Liver (tissue), 3 donors: Measurements from ENCODE around the gene AMIGO2.

Experiments
- ATF3 ChIP-seq: IDR thresholded peaks from 2 replicates; pipeline ENCODE4 v1.6.1; 2016; ENCODE audit warnings: antibody characterized with exemption
- CTCF ChIP-seq: fragments of 150-350 bp; IDR thresholded peaks from 2 replicates; pipeline ENCODE4 v1.5.1; 2017; ENCODE audit warnings: improper control_type of control experiment, low read depth, low read length; ENCODE audit not compliant: missing input control
- GABPA ChIP-seq, 2 donors: IDR thresholded peaks in 1 of 2; conservative IDR thresholded peaks in 1 of 2; 2 replicates each; pipeline ENCODE4 v1.6.1; 2016; ENCODE audit warnings: antibody characterized with exemption in 2 of 2, mild to moderate bottlenecking in 1 of 2, moderate library complexity in 1 of 2
- TAF1 ChIP-seq: conservative IDR thresholded peaks from 2 replicates; pipeline ENCODE4 v1.6.1; 2016; ENCODE audit warnings: antibody characterized with exemption, mild to moderate bottlenecking
- YY1 ChIP-seq: IDR thresholded peaks from 2 replicates; pipeline ENCODE4 v1.6.1; 2016; ENCODE audit warnings: antibody characterized with exemption, mild to moderate bottlenecking
- donor health status: healthy.
- donor health status: healthy.

GRCh38 chr12:47070310-47070709 is 9.4 kb downstream of the AMIGO2 start:
- TF ChIP-seq CTCF = no peak
- TF ChIP-seq TAF1 = no peak
- no peak for TF ChIP-seq YY1
- no peak for TF ChIP-seq ATF3
- TF ChIP-seq GABPA (IDR thresholded peaks at IDR 0.05 in 1 of 2, conservative IDR thresholded peaks at IDR 0.05 in 1 of 2) = no peak
